Activated B cell treated with CpG ODN at 0.5 μM for 24 hours (primary cell): Measurements from ENCODE around the gene IGF2BP2. TPM values are rescaled to one million over a fixed set of nuclear protein-coding genes. Genes with fewer than 3 reads are reported as not detected.

Experiments used
- ATAC-seq: fragments of 200-7000 bp; cut with Tn5 transposase; one replicate; pipeline ENCODE4 v1.10.0; 2021; ENCODE audit warnings: low read depth, mild to moderate bottlenecking, moderate library complexity
- CTCF ChIA-PET: fragments of 350-600 bp; sonication (Branson Sonifier 250); formaldehyde crosslinking; loops from one replicate; lab custom pipeline; 2021; ENCODE audit warnings: antibody characterized with exemption; lab: Charles Lee
- POLR2A ChIA-PET: fragments of 350-600 bp; sonication (Branson Sonifier 250); formaldehyde crosslinking; loops from one replicate; lab custom pipeline; 2021; ENCODE audit warnings: antibody characterized with exemption; lab: Charles Lee
- DNase-seq: peaks from one replicate; pipeline ENCODE4 v3.0.0; 2022
- H3K27ac Mint-ChIP-seq: one replicate; pipeline ENCODE4 v1.8.0; 2020; ENCODE audit warnings: mixed read lengths
- H3K27me3 Mint-ChIP-seq: one replicate; pipeline ENCODE4 v1.8.0; 2021; ENCODE audit warnings: mixed read lengths
- H3K36me3 Mint-ChIP-seq: one replicate; pipeline ENCODE4 v1.8.0; 2021; ENCODE audit warnings: low read depth, mixed read lengths
- H3K4me1 Mint-ChIP-seq: one replicate; pipeline ENCODE4 v1.8.0; 2021; ENCODE audit warnings: mixed read lengths
- H3K4me3 Mint-ChIP-seq: one replicate; pipeline ENCODE4 v1.8.0; 2020; ENCODE audit warnings: mild to moderate bottlenecking, mixed read lengths
- H3K9me3 Mint-ChIP-seq: one replicate; pipeline ENCODE4 v1.8.0; 2020; ENCODE audit warnings: mixed read lengths
- CTCF ChIP-seq: fragments of 200-600 bp; IDR thresholded peaks from one replicate; pipeline ENCODE4 v1.8.0; 2022; ENCODE audit warnings: antibody characterized with exemption, mild to moderate bottlenecking
- intact Hi-C: fragments of 100-400 bp; cut with micrococcal nuclease; formaldehyde crosslinking; loops from one replicate; pipeline ENCODE4 v1.15.1; 2024
- total RNA-seq: library from RNA; stranded (reverse); gene quantifications from 2 replicates; pipeline ENCODE4 v1.2.3, GENCODE V29; 2022

IGF2BP2 gene
- total RNA-seq, 1 donor from 2014 or later, result 0.69 TPM

GRCh38 chr3:185740133-185740532, 84.7 kb downstream of the IGF2BP2 start:
- no peak for DNase-seq
- Mint-ChIP-seq H3K36me3 (no peaks in the 10 kb centered on the region), H3K27me3 (peaks cover 6% of the 10 kb centered on the region), H3K9me3 (no peaks in the 10 kb centered on the region), H3K4me3 (no peak overlapping the region), H3K4me1 (peaks cover 14% of the 10 kb centered on the region), H3K27ac (no peak overlapping the region)
- ChIA-PET CTCF (interaction anchor here (1.4 kb wide), 1 partner anchor 80 kb away, joined by 5 read pairs; no protein-coding TSS in a partner anchor), POLR2A (no interaction called here)
- no peak for ATAC-seq
- intact Hi-C loops, result no loop called here
- no peak for TF ChIP-seq CTCF

GRCh38 chr3:185739264-185739701, 85.6 kb downstream of the IGF2BP2 start:
- peaks cover 6% of the 10 kb centered on the region for H3K27me3 Mint-ChIP-seq
- ChIA-PET CTCF (interaction anchor here (0.9 kb wide), 1 partner anchor 29 kb away, joined by 4 read pairs; no protein-coding TSS in a partner anchor), POLR2A (no interaction called here)
- H3K4me3 Mint-ChIP-seq, result no peak overlapping the region
- no peak for ATAC-seq
- no peaks in the 10 kb centered on the region for H3K9me3 Mint-ChIP-seq
- intact Hi-C loops, result no loop called here
- H3K36me3 Mint-ChIP-seq, result no peaks in the 10 kb centered on the region
- H3K4me1 Mint-ChIP-seq, result peaks cover 5% of the 10 kb centered on the region
- DNase-seq, result no peak
- no peak overlapping the region for H3K27ac Mint-ChIP-seq
- no peak for TF ChIP-seq CTCF

- Mint-ChIP-seq H3K4me1 (peaks cover 4% of the 10 kb centered on the region), H3K36me3 (no peaks in the 10 kb centered on the region), H3K9me3 (no peaks in the 10 kb centered on the region), H3K27me3 (peaks cover 6% of the 10 kb centered on the region), H3K27ac (no peak overlapping the region), H3K4me3 (no peak overlapping the region)
- ATAC-seq (no peak), DNase-seq (no peak)
- ChIA-PET POLR2A (no interaction called here), CTCF (interaction anchor here (0.9 kb wide), 1 partner anchor 30 kb away, joined by 4 read pairs; no protein-coding TSS in a partner anchor)
- intact Hi-C loops, result no loop called here
- no peak for TF ChIP-seq CTCF
These were observed 86.8 kb downstream of the IGF2BP2 start for GRCh38 chr3:185737740-185738680.

GRCh38 chr3:185737020-185737419, 87.8 kb downstream of the IGF2BP2 start:
- Mint-ChIP-seq H3K27ac (no peak overlapping the region), H3K9me3 (no peaks in the 10 kb centered on the region), H3K4me1 (peaks cover 4% of the 10 kb centered on the region), H3K4me3 (no peak overlapping the region), H3K36me3 (no peaks in the 10 kb centered on the region), H3K27me3 (peaks cover 6% of the 10 kb centered on the region)
- no peak for ATAC-seq
- DNase-seq, result no peak
- POLR2A ChIA-PET, result no interaction called here
- CTCF ChIA-PET, result no interaction called here
- no peak for TF ChIP-seq CTCF
- intact Hi-C loops, result no loop called here

DNA sequence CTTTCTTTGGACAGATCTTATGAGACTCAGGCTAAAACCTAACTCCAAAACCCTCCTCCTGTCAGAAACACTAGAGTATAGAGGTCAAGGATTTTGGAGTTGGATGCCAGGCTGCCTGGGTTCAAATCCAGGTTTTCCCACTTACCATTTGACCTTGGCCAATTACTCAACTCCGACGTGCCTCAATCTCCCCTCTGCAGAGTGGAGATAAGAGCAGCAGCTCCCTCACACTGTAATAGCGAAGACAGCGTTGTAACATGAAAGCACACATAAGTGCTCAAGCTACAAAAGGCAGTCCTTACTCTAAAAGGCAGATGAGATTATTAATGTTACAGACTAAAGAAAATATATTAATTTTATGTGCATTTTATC, 90.1 kb downstream of the IGF2BP2 start:
- H3K36me3 Mint-ChIP-seq, result no peaks in the 10 kb centered on the region
- H3K27me3 Mint-ChIP-seq, result peaks cover 3% of the 10 kb centered on the region
- ATAC-seq (no peak), DNase-seq (no peak)
- no peak overlapping the region for H3K4me3 Mint-ChIP-seq
- intact Hi-C loops, result loop anchor here (1.0 kb wide), 1 partner anchor 34 kb away; no protein-coding TSS in a partner anchor
- no peak for TF ChIP-seq CTCF
- H3K27ac Mint-ChIP-seq, result no peak overlapping the region
- ChIA-PET CTCF (interaction anchor here (2.6 kb wide), 1 partner anchor 34 kb away, joined by 11 read pairs; no protein-coding TSS in a partner anchor), POLR2A (no interaction called here)
- H3K9me3 Mint-ChIP-seq, result no peaks in the 10 kb centered on the region
- no peaks in the 10 kb centered on the region for H3K4me1 Mint-ChIP-seq
